OCI-LY3 (cell line): ENCODE results near the gene MFSD6.

Source experiments
- H2AFZ ChIP-seq: fragments of 200-600, 300-600 bp; shearing (Covaris generic); 2 replicates; pipeline ENCODE4 v1.6.0; 2014; ENCODE audit warnings: antibody characterized with exemption, low read depth, low read length
- H3K27ac ChIP-seq: fragments of 200-600, 300-600 bp; sonication (generic); 2 replicates; pipeline ENCODE4 v1.5.1; 2014; ENCODE audit warnings: mild to moderate bottlenecking, low read length, moderate library complexity, mixed read lengths
- H3K27me3 ChIP-seq: fragments of 200-600, 300-600 bp; sonication (generic); 2 replicates; pipeline ENCODE4 v1.6.1; 2014; ENCODE audit warnings: low read depth, low read length, mixed read lengths
- H3K36me3 ChIP-seq: fragments of 200-600, 300-600 bp; sonication (generic); replicated peaks from 2 replicates; pipeline ENCODE3; 2014; ENCODE audit warnings: low read depth, low read length, mixed read lengths
- H3K4me1 ChIP-seq: fragments of 300-600, 200-600 bp; sonication (generic); 2 replicates; pipeline ENCODE4 v1.6.1; 2014; ENCODE audit warnings: low read length, mixed read lengths
- H3K4me2 ChIP-seq: fragments of 200-600, 300-600 bp; sonication (generic); 2 replicates; pipeline ENCODE4 v1.6.1; 2014; ENCODE audit warnings: low read length, mixed read lengths
- H3K4me3 ChIP-seq: fragments of 300-600, 200-600 bp; sonication (generic); 2 replicates; pipeline ENCODE4 v1.5.1; 2014; ENCODE audit warnings: antibody characterized with exemption, mild to moderate bottlenecking, low read length, moderate library complexity
- H3K79me2 ChIP-seq: fragments of 300-600, 200-600 bp; shearing (Covaris generic); 2 replicates; pipeline ENCODE4 v1.6.1; 2014; ENCODE audit warnings: mild to moderate bottlenecking, low read length, mixed read lengths
- H3K9ac ChIP-seq: fragments of 300-600, 200-600 bp; shearing (Covaris generic); 2 replicates; pipeline ENCODE4 v1.6.0; 2014; ENCODE audit warnings: mild to moderate bottlenecking, low read length, moderate library complexity
- H3K9me3 ChIP-seq: fragments of 200-600, 300-600 bp; shearing (Covaris generic); 2 replicates; pipeline ENCODE4 v1.6.1; 2014; ENCODE audit warnings: low read length, mixed read lengths; ENCODE audit not compliant: insufficient read depth
- H4K20me1 ChIP-seq: fragments of 200-600, 300-600 bp; sonication (generic); 2 replicates; pipeline ENCODE4 v1.6.1; 2016; ENCODE audit warnings: low read length, mixed read lengths; ENCODE audit not compliant: insufficient read depth
- EZH2phosphoT487 ChIP-seq: fragments of 200-600 bp; shearing (Covaris generic); IDR thresholded peaks from 2 replicates; pipeline ENCODE4 v1.6.1; 2018; ENCODE audit warnings: antibody characterized with exemption, mixed run types, low read depth
- TF ChIP-seq, protein P1 (sequence below): fragments of 200-600, 300-600 bp; sonication (generic); IDR thresholded peaks from 2 replicates; pipeline ENCODE4 v1.5.1; 2014; ENCODE audit warnings: antibody characterized with exemption, low read length, low read depth

The MFSD6 gene

DNA sequence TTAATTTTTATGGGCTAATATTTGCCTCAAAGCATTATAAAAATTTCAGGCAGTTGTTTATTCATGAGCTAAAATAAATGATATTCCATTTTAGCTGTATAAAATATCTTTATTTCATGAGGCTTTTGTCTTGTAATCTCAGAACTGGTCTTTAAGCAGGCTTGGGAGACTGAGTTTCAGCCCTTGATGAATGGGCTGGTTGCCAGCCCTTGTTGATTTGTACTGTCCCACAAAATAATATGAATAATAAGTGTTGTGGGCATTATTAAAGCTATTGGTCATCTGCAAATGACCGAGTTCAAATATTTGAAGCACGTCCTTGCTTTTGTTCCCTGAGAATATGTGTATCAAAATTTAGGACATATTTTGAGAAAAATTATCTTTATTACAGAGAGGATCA, 46.6 kb upstream of the MFSD6 start:
- Histone ChIP-seq H3K9me3 (no peaks in the 10 kb centered on the region), H3K4me3 (no peak overlapping the region), H3K27me3 (no peaks in the 10 kb centered on the region), H3K36me3 (no peaks in the 10 kb centered on the region), H2AFZ (no peak overlapping the region), H3K79me2 (no peaks in the 10 kb centered on the region), H3K9ac (no peak overlapping the region), H3K4me2 (no peak overlapping the region), H3K27ac (no peak overlapping the region), H3K4me1 (peaks cover 10% of the 10 kb centered on the region), H4K20me1 (no peaks in the 10 kb centered on the region)
- TF ChIP-seq EZH2phosphoT487, result no peak
- TF ChIP-seq, protein P1, sequence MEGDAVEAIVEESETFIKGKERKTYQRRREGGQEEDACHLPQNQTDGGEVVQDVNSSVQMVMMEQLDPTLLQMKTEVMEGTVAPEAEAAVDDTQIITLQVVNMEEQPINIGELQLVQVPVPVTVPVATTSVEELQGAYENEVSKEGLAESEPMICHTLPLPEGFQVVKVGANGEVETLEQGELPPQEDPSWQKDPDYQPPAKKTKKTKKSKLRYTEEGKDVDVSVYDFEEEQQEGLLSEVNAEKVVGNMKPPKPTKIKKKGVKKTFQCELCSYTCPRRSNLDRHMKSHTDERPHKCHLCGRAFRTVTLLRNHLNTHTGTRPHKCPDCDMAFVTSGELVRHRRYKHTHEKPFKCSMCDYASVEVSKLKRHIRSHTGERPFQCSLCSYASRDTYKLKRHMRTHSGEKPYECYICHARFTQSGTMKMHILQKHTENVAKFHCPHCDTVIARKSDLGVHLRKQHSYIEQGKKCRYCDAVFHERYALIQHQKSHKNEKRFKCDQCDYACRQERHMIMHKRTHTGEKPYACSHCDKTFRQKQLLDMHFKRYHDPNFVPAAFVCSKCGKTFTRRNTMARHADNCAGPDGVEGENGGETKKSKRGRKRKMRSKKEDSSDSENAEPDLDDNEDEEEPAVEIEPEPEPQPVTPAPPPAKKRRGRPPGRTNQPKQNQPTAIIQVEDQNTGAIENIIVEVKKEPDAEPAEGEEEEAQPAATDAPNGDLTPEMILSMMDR, result no peak

DNA sequence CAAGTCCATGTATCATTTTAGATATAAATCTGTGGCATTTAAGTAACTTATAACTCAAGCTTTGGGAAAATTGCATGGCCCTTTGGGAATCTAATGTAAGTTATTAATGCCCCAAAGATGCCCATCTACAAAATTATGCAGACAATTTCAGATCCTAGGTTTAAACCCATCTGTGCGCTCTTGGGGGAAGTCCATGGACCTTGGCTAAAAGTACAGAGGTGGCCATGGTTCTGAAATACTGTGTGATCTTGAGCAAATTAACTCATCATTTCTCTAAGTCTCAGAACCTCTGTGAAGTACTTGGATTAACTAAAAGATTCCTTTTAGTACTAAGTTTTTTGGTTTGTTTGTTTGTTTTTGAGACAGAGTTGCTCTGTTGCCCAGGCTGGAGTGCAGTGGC, 45.3 kb upstream of the MFSD6 start:
- no peak overlapping the region for H2AFZ ChIP-seq
- H3K27me3 ChIP-seq, result no peaks in the 10 kb centered on the region
- H3K4me2 ChIP-seq, result no peak overlapping the region
- H3K4me1 ChIP-seq, result peaks cover 10% of the 10 kb centered on the region
- no peak for TF ChIP-seq EZH2phosphoT487
- TF ChIP-seq, protein P1, result no peak
- no peaks in the 10 kb centered on the region for H4K20me1 ChIP-seq
- H3K27ac ChIP-seq, result no peak overlapping the region
- no peak overlapping the region for H3K9ac ChIP-seq
- H3K36me3 ChIP-seq, result no peaks in the 10 kb centered on the region
- no peaks in the 10 kb centered on the region for H3K79me2 ChIP-seq
- no peaks in the 10 kb centered on the region for H3K9me3 ChIP-seq
- no peak overlapping the region for H3K4me3 ChIP-seq

DNA sequence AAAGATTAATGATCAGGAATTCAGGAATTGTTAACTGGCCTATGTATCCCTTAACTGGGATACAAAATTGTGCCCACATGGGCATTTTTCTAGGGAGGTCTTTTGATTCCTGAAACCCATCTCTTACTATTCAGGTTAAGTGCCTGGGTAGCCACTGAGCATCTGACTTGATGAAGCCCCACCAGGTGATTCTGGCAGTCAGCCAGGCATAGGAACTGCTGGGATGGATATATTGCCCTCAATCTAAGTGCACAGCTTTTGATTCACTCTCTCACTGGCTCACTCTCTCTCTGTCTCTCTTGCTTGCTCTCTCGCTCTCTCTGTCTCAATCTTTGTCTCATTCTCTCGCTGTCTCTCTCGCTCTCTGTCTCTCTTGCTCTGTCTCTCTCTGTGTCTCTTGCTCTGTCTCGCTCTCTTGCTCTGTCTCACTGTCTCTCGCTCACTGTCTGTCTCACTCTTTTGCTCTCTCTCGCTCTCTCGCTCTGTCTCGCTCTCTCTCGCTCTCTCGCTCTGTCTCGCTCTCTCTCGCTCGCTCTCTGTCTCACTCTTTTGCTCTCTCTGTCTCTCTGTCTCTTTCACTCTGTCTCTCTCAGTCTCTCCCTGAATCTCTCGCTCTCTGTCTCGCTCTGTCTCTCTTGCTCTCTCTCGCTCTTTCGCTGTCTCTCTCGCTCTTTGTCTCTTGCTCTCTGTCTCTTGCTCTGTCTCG, 42.5 kb upstream of the MFSD6 start:
- H3K79me2 ChIP-seq, result no peaks in the 10 kb centered on the region
- no peak overlapping the region for H3K4me2 ChIP-seq
- H3K27ac ChIP-seq, result no peak overlapping the region
- H3K27me3 ChIP-seq, result no peaks in the 10 kb centered on the region
- no peaks in the 10 kb centered on the region for H3K36me3 ChIP-seq
- no peaks in the 10 kb centered on the region for H3K9me3 ChIP-seq
- H3K9ac ChIP-seq, result no peak overlapping the region
- H3K4me3 ChIP-seq, result no peak overlapping the region
- TF ChIP-seq EZH2phosphoT487, result no peak
- no peak overlapping the region for H2AFZ ChIP-seq
- no peaks in the 10 kb centered on the region for H3K4me1 ChIP-seq
- H4K20me1 ChIP-seq, result no peaks in the 10 kb centered on the region

DNA sequence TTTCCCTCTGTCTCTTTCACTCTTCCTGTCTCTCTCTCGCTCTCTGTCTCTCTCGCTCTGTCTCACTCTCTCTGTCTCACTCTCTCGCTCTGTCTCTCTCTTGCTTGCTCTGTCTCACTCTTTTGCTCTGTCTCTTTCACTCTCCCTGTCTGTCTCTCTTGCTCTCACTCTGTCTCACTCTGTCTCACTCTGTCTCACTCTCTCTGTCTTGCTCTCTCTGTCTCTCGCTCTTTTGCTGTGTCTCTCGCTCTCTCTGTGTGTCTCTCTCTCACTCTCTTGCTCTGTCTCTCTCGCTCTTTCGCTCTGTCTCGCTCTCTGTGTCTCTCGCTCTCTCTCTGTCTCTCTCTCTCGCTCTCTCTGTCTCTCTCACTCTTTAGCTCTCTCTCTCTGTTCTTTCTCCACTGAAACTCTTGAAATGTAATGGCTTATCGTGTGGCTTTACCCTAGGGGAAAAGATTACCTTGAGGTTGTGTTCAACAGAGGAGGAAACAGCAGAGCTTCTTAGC, 41.9 kb upstream of the MFSD6 start:
- no peak overlapping the region for H3K4me3 ChIP-seq

More for the DNA sequence above, 41.9 kb upstream of the MFSD6 start:
- H3K27me3 ChIP-seq, result no peaks in the 10 kb centered on the region
- TF ChIP-seq EZH2phosphoT487, result no peak
- TF ChIP-seq, protein P1, result no peak
- H3K4me2 ChIP-seq, result no peak overlapping the region
- no peaks in the 10 kb centered on the region for H3K79me2 ChIP-seq
- no peak overlapping the region for H3K27ac ChIP-seq
- no peaks in the 10 kb centered on the region for H3K36me3 ChIP-seq
- no peaks in the 10 kb centered on the region for H3K9me3 ChIP-seq
- no peaks in the 10 kb centered on the region for H4K20me1 ChIP-seq
- H3K9ac ChIP-seq, result no peak overlapping the region
- no peak overlapping the region for H2AFZ ChIP-seq
- no peaks in the 10 kb centered on the region for H3K4me1 ChIP-seq
